GM18520 (cell line): ENCODE results near the gene NUDT21.

Experiments used
- ATAC-seq: cut with Tn5 transposase; IDR thresholded peaks from one replicate; pipeline ENCODE4 v1.9.1; 2021; ENCODE audit not compliant: unreplicated experiment

Gene NUDT21

DNA sequence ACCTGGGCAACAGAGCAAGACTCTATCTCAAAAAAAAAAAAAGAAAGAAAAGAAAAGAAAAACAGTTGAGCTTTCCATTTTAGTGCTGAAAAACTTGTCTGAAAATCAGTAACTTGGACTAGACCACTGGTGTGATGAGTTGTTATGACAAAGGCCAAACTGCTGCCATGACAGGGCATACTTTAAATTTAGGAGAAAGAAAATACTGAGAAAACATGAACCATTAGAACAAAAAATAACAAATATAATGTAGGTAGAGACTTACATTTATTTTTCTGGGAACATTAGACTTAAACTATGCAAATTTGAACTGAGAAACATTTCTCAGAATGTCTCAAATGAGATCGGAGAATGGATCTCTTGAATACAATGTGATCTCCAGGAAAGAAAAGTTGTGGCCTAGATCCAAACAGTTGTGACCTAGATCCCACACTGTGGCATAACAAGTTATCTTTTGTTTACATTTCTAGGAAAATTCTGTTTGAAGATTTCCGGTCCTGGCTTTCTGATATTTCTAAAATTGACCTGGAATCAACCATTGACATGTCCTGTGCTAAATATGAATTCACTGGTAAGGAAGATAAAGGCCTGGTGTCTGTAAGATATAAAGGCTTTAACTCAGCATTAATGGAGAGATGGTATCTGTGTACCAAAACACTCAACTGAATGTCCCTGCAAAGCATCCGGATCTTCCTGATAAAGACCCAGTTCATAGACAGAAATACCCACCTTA is 11.1 kb upstream of the NUDT21 start:
- no peak for ATAC-seq

DNA sequence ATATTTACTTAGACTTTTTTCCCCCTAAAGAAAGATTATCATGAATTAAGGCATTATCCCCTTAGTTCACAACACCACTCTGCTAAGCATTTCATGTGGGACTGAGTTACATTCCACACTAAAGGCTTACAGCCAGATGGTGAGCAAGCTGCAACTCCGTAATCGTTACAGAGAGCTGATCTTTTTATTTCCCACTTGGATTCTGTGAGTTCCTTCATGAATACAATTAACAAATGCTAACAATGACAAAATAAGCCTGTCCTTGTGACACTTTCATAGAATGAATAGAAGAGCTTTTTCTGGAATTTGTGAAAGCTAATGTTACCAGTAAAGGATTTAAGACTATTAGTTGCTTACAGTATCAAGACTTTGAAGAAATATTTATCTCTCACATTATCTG is 9.0 kb upstream of the NUDT21 start:
- no peak for ATAC-seq

DNA sequence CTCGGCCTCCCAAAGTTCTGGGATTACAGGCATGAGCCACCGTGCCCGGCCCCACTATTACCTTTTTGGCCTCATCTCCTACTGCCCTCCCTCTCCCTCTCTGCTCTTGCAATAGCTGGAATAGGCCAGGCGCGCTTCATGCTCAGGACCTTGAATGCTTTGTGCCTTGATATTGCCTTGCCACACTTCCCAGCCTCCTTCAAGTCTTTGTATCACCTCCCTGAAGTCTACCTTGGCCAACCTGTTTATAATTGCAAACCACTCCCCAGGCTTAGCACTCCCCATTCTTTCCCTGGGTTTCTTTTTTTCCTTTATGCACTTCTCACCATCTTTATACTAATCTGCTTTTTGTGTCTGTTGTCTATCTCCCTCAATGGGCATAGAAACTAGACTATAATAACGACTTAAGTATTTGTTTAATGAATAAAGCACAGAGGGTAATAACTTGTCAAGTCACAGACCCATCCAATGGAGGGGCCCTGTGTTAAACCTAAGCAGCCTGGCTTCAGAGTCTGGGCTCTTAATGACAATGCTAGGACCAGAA is 6.9 kb upstream of the NUDT21 start:
- ATAC-seq = no peak

DNA sequence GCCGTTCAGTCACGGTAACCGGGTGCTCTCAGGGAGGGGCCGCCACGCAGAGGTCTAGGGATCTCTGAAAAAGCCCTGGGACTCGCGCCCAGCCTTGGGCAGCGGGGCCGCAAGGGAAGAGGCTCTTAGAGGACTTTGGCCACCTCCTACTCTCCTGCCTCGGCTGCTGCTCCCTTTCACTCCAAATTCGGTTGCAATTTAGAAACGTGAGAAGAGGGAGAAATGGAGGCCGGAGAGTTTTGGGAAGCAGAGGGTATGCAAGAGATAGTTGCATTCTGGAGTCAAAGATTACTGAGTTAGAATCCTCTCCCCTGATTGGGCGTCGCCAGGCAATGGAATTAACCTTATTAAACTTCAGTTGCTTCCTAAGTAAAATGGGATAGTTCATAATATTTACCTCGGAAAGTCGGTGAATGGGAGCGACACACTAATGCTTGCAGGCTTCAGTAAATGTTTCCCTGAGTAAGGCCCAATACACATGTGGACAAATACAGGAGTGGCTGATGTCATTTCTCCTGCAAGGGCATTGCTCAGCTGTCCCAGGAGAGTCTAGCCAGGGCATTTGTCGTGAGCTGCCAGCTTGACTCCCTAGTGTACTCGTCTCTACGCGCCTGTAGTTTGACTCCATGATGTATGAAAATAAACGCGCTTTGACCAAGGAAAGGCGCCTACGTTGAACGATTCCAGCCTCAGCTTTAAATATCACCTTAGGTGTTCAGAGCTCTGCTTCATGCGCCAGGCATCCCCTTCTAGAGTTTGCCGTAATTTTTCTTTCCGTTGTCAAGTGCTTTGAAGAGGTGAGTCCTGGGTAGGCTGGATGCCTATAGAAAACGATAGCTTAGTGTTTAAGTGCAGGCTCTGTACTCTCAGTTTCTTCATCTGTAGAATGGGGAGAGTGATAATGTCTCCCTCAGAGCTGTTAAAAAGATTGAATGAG is 889 bp upstream of the NUDT21 start:
- peak; percentile 15 for ATAC-seq

DNA sequence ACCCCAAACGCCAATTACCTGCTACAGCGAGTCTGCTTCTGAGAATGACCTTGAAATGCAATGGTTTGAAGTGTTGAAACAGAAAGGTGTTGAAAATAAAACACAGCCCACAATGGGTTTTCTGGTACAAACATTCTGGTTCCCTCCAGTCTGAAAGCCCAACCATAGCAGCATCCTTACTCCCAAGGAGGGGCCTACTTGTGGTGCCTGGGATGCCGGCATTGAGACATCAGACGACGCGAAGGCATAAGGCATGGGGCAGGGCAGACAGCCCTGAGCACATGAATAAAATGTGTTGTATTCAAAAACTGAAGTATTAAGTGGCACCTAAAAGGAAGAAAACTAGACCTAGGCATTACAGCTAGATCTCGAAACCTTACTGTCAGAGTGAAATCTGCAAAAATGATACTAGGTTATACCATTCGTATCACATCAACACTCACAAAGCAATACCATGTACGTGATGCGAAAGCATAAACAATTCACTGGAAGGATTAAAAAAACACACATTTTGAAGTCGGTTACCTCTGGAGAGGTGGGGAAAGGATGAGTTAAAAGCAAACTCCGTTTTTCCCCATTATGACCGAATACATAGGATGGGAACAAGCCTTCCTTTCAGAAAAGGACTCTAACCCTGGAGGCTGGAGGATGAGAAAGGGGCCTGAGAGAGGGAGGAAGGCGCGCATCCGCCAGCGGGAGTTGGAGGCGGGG is 702 bp downstream of the NUDT21 start:
- no peak for ATAC-seq

DNA sequence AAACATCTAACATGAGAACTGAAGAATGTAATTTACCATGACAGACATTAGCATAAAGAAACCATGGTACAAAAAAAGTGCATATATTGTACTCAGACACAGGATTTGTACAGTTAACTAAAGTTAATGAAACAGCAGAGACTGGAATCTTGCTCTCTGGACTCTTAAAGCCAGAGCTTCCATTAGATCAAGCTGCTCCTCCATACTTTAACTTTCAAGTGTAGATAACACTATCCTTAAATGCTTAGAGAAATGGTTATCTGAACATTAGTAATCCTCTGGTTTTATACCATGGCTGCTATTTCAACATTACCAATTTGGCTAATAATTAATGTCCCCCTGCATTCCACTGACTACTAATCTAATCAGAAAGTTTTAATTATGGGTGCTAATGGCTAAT is 3.1 kb downstream of the NUDT21 start:
- ATAC-seq = no peak

DNA sequence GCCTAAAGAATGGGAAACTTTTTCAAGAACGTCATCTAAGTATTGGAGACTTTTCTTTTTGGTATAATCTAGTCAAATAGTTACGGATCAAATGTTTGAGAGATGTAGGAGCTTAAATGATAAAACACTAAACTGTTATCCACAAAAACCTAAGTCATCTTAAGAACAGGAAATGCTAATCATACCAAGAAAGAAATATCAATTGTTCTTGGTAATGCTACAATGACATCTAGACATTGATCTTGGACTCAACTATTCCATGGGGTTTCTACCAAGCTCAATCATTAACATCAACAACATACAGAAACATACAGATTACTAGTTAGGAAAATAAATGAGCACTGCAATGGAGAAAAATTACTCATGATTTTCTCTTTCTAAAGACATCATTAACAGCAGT is 3.8 kb downstream of the NUDT21 start:
- ATAC-seq = no peak

DNA sequence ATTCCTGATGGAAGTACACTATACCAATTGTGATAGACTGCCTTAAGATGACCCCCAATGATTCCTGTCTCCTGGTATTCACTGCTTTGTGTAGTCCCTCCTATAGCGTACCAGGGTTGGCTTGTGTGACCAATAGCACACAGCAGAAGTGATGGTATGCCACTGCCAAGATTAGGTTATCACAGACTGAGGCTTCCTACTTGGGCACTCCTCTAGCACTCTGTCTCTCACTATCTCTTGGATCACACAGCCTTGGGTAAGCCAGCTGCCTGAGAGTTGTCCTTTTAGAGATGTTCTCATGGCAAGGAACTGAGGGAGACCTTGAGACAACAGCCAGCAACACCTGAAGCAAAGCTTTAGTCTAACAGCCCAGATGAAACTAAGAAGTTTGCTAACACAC is 13.1 kb downstream of the NUDT21 start:
- ATAC-seq = no peak

DNA sequence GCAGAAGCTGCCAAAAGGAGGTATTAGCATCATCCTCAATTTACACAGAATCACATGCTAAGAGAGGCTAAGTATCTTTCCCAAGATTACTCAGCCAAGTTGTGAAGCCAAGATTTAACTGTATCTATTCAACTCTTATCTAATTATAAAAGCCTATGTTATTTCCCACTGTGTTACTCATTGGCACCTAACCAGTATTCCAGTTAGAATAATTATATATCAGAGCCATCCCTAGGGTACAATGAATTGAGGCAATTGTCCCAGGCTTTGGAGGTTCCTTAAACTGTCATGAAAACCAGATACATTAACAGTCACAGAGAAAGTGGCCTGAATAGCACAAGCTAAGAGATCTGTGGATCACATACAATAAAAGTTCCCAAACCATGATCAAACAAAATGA is 14.9 kb downstream of the NUDT21 start:
- ATAC-seq = no peak

DNA sequence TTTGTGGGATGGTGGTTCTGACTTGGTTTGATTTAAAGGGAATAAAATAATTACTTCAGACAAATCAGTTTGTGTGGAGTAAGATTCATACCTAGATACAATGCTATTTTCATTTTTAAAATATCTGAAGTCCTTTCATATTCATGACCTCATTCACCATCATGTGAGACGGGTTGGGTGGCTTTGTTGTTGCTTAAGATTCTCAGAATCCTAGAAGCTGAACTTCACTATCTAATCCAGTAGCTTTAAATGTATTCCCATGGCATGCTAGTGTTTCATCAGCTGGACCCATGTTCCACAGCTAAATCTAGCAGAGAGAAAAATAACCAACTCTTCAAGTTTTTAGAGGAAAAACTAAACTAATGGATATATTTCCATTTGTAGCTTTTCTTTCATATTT is 23.0 kb downstream of the NUDT21 start:
- ATAC-seq = no peak

DNA sequence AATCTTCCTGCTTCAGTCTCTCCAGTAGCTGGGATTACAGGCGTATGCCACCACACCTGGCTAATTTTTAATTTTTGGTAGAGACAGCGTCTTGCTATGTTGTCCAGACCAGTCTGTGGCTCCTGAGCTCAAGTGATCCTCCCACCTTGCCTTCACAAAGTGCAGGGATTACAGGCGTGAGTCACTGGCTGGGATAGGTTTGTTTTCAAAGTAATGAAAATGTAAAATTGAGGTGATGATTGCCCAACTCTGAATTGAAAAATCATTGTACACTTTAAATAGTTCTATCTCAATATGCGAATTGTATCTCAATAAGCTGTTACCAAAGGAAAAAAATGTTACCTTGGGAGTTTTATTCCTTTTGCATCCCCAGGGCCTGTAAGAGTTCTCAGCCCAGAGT is 24.5 kb downstream of the NUDT21 start:
- ATAC-seq = no peak

DNA sequence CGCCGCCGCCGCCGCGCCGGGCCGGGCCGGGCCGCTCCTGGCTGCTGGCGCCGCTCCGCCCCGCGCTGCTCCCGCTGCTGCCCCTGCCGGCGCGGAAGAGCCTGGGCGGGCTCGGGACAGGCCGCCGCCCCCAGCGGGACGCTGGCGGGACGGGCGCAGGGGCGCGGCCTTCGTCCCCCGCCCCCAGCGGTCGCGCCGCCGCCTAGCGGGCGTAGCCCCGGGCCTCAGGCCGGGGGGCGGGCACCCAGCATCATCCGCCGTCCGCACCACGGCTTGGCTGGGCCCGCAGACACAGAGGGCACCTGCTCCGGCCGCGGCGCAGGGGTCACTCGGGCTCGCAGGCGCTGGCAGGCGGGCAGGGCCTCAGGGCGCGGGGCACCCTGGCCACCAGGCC is 25.7 kb downstream of the NUDT21 start, which contains the start of gene AMFR:
Gene AMFR (minus strand): TSS at position 107 of the 394 bp plus-strand sequence. CDS start 218 bp downstream, outside the sequence.
- peak; percentile 67 for ATAC-seq

DNA sequence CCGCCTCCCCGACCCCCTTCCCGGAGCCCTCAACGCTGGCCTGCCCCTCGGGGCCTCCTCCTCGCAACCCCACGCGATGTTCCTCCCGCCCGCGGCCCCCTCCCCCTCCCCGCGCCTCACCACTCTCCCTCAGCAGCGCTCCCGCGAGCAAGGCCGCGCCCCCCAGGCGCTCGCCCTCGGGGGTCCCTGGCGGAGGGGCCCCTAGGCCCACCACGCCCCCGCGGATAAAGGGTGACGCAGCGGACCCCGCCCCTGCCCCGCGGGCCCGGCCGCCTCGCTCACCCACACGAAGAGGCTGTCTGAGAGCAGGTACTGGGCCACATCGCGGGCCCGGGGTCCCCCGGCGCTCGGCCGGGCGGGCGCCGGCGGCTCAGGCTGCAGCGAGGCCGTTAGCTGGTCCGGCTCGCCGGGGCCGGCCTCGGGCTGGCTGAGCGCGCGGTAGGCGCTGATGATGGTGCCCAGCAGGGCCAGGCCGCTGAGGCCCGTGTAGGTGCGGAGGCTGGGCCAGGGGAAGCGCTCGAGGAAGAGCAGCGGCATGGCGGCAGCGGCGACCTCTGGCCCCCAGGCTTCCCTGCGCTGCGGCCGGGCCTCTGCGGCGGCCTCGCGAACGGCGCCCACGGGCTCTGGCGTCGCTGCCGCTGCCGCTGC is 26.2 kb downstream of the NUDT21 start:
- peak; percentile 22 for ATAC-seq

DNA sequence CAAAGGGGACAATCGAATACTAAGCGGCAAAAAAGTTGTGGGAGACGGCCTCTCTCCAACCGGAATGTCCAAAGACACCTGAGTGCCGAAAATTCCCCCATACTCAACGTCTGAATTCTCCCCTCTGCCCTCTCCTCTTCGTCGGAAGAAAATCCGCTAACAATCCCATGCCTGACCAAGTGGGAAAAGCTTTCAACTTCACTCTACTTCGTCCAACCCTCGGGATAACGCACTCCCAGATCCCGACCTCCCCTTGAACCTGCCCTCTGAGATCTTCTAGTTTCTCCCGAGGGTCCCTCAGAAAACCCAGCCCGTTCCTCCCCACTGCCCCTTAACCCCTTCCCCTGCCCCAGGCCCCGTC is 26.7 kb downstream of the NUDT21 start:
- ATAC-seq = no peak

DNA sequence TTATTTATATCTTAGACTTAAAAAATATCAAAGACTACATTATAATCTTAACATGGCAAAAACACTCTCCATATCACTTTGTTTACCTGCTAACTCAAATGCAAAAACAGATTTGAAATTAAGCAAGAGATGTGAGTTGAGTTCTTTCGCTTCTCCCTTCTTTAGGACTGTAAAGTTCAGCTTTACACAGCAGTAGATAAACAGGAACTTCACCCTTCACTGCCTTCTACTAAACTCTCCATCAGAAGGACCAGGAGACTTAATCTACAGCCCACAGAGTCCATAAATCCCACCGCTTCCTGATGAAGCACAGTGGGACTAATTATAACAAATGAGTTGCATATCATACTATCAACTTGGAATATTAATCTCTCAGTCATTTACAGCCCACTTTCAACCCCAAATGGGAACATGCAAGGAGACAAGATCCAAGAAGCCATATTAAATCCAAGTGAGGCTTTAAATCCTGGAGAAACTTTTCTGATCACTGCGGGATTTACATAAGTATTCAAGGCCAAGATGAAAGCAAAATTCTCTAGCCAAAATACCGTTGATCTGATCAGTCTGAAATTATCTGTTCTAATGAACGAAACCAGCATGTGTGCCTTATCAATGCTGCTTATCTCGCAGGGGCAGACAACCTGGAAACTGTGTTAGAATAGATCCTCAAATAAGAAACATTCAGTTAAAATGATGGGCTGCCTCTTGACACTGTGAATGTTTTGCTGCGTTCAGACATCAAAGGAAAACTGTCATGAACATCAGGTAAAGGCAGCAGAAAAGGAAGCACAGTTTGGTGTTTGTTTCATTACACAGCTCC is 27.3 kb downstream of the NUDT21 start:
- no peak for ATAC-seq

DNA sequence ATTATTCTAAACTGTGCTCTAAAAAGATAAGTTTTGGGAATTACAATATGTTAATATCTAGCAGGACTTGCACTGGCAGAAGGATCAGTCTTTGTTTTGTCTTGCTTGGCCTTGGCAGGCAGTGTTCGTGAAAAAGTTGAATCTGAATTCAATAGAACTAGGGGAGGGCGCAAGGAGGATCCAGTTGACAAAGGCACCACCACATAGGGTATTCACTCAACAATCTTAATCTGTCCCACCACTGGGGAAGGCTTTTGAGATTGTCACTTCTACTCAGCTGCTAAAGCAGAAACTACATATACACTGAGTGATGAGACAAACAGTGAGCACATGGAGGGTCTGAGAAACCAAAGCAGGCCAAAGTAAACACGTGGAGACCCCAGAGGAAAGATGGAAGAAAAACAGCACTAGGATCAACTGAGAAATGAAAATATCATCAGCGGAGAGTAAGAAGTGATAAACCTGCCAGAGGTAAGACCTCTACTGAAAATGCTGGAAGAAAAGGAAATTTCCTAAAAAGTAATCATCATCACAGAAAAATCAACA is 28.2 kb downstream of the NUDT21 start:
- ATAC-seq = no peak

DNA sequence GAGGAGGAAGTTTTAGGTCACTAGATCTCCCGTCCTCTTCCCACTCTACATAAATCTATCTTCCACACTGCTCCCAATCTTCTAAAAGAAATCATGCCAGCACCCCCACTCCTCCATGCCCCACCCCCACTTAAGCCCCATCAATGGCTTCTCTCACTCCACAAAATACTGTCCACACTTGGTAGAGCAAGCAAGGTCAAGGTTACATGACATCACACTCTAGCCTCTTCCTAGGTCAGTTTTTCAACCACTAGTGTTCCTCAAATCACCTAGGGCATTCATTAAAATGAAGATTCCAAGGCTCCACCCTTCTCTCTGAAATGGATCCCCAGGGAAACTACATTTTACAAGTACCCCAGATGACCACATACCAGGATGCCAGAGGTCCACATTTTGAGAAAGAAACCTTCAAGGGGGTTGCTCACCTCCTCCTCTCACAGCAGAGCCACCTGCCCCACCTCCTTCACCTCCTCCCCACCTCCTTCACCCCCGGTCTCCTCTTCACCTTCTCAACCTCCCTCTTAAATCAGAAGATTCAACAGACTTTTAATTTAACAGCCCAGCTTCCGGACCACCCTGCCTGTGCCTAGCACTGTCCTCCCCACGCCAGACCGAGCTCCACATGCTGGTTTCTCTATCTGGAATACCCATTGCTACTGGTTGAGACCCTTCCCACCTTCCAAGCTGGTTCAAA is 29.0 kb downstream of the NUDT21 start:
- ATAC-seq = no peak

DNA sequence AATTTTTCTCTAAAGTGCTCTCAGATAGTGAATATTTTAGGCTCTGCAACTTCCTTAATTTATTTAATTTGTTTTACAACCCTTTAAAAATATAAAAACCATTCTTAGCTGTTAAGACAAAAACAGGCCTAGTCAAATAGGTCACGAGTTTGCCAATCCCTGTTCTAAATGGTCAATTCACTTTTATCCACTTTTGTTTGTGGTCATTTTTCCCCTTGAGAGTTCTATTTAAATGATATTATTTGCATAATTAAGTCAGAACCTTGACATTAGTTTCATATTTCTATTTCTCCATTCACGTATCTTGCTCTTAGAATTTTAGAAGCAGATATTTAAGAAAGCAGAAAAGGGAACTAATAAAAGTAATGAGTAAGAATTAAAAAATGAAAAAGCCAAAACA is 29.8 kb downstream of the NUDT21 start:
- ATAC-seq = no peak

DNA sequence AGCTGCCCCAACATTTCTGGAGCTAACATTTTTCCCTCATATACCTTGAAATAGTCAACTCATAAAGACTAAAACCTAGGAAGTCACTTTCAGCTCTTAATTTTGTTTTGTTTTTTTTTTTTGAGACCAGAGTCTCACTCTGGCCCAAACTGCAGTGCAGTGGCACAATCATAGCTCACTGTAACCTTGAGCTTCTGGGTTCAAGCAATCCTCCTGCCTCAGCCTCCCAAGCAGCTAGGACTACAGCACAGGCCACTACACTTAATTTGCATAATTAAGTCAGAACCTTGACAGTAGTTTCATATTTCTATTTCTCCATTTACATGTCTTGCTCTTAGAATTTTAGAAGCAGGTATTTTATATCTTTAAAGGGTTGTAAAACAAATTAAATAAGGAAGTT is 30.5 kb downstream of the NUDT21 start:
- no peak for ATAC-seq
